ENCODE results near the gene USP16.
"Not testable (repeated sequence)": the region's sequence is repeated elsewhere in the genome, so short reads cannot be mapped to it uniquely, and the experiment has no call there.

The USP16 gene

GRCh38 chr21:29024474-29025327, at the start of gene USP16:
Gene USP16, plus strand, starts transcription at chr21:29024668. Its CDS starts 3,246 bp downstream, at chr21:29027914.
- DNase-seq (ENCODE audit: low read depth in 3 of 3): peak; percentile 85 to 89 (median 86)

GRCh38 chr21:28975397-28975796, 49.1 kb upstream of the USP16 start:
- DNase-seq (ENCODE audit: low read depth in 3 of 3): no peak

- DNase-seq (ENCODE audit: low read depth in 3 of 3): no peak
These were observed 45.4 kb upstream of the USP16 start for GRCh38 chr21:28979092-28979491.

GRCh38 chr21:28982637-28983036, 41.8 kb upstream of the USP16 start:
- DNase-seq (ENCODE audit: low read depth in 3 of 3): no peak

- DNase-seq (ENCODE audit: low read depth in 3 of 3): no peak
These were observed 37.8 kb upstream of the USP16 start for GRCh38 chr21:28986677-28987076.

GRCh38 chr21:28988146-28988545, 36.3 kb upstream of the USP16 start:
- peak in 1 of 3 experiments; percentile 10 for DNase-seq (ENCODE audit: low read depth in 3 of 3)

- DNase-seq (ENCODE audit: low read depth in 3 of 3): no peak
These were observed 32.5 kb upstream of the USP16 start for GRCh38 chr21:28991861-28992525.

- peak; percentile 91 to 99 (median 98) for DNase-seq (ENCODE audit: low read depth in 3 of 3)
These were observed 31.8 kb upstream of the USP16 start, which contains the start of gene LTN1 for GRCh38 chr21:28992526-28993292. Gene LTN1, minus strand, starts transcription at chr21:28992877. Its CDS starts 72 bp downstream, at chr21:28992805.

GRCh38 chr21:28993293-28993629, 31.2 kb upstream of the USP16 start:
- DNase-seq (ENCODE audit: low read depth in 3 of 3): no peak

- peak; percentile 82 to 91 (median 91) for DNase-seq (ENCODE audit: low read depth in 3 of 3)
These were observed 21.9 kb upstream of the USP16 start for GRCh38 chr21:29002442-29003144.

GRCh38 chr21:29005696-29006095, 18.8 kb upstream of the USP16 start:
- no peak for DNase-seq (ENCODE audit: low read depth in 3 of 3)

GRCh38 chr21:29007135-29007534, 17.3 kb upstream of the USP16 start:
- DNase-seq (ENCODE audit: low read depth in 3 of 3): no peak

GRCh38 chr21:29007810-29008209, 16.7 kb upstream of the USP16 start:
- DNase-seq (ENCODE audit: low read depth in 3 of 3): no peak

GRCh38 chr21:29008367-29008766, 16.1 kb upstream of the USP16 start:
- DNase-seq (ENCODE audit: low read depth in 3 of 3): no peak

- DNase-seq (ENCODE audit: low read depth in 3 of 3): not testable (repeated sequence)
These were observed 13.2 kb upstream of the USP16 start for GRCh38 chr21:29011236-29011635.

- DNase-seq (ENCODE audit: low read depth in 3 of 3): no peak
These were observed 6.7 kb upstream of the USP16 start for GRCh38 chr21:29017639-29018237.

- DNase-seq (ENCODE audit: low read depth in 3 of 3): no peak
These were observed 5.9 kb upstream of the USP16 start for GRCh38 chr21:29018540-29018939.

GRCh38 chr21:29022166-29022565, 2.3 kb upstream of the USP16 start:
- no peak for DNase-seq (ENCODE audit: low read depth in 3 of 3)

GRCh38 chr21:29025328-29025713, 853 bp downstream of the USP16 start:
- no peak for DNase-seq (ENCODE audit: low read depth in 3 of 3)

GRCh38 chr21:29029524-29029923, 5.1 kb downstream of the USP16 start:
- DNase-seq (ENCODE audit: low read depth in 3 of 3): no peak

GRCh38 chr21:29030909-29031308, 6.4 kb downstream of the USP16 start:
- no peak for DNase-seq (ENCODE audit: low read depth in 3 of 3)
